Hepatocyte (in vitro differentiated cells): ENCODE measurements around the gene KCTD11. TPM values are rescaled to one million over a fixed set of nuclear protein-coding genes. Genes with fewer than 3 reads are reported as not detected.

ENCODE experiments used
- DNase-seq: peaks from one replicate; pipeline ENCODE4 v3.0.0-alpha.2; 2016; ENCODE audit warnings: low spot score
- H2AFZ ChIP-seq: fragments of 200-600 bp; sonication (generic); 2 replicates; pipeline ENCODE4 v1.6.0; 2016; ENCODE audit warnings: antibody characterized with exemption, mild to moderate bottlenecking
- H3K27ac ChIP-seq: fragments of 200-600 bp; sonication (generic); 2 replicates; pipeline ENCODE4 v1.5.1; 2016; ENCODE audit warnings: mild to moderate bottlenecking
- H3K27me3 ChIP-seq: fragments of 200-600 bp; sonication (generic); 2 replicates; pipeline ENCODE4 v1.6.1; 2016
- H3K36me3 ChIP-seq: fragments of 200-600 bp; sonication (generic); replicated peaks from 2 replicates; pipeline ENCODE4 v1.5.1; 2016; ENCODE audit warnings: low read depth; ENCODE audit not compliant: insufficient read depth
- H3K4me1 ChIP-seq: fragments of 200-600 bp; sonication (generic); 2 replicates; pipeline ENCODE4 v1.5.1; 2016; ENCODE audit warnings: mild to moderate bottlenecking, moderate library complexity; ENCODE audit not compliant: insufficient read depth
- H3K4me2 ChIP-seq: fragments of 200-600 bp; sonication (generic); 2 replicates; pipeline ENCODE4 v1.6.0; 2016
- H3K4me3 ChIP-seq: fragments of 200-600 bp; sonication (generic); 2 replicates; pipeline ENCODE4 v1.5.1; 2016; ENCODE audit warnings: mild to moderate bottlenecking
- H3K79me2 ChIP-seq: fragments of 200-600 bp; sonication (generic); 2 replicates; pipeline ENCODE4 v1.6.0; 2017; ENCODE audit warnings: mild to moderate bottlenecking
- H3K9me2 ChIP-seq: fragments of 200-600 bp; sonication (generic); replicated peaks from 2 replicates; pipeline ENCODE4 v1.6.0; 2017; ENCODE audit warnings: mild to moderate bottlenecking; ENCODE audit not compliant: insufficient read depth
- H3K9me3 ChIP-seq: fragments of 200-600 bp; sonication (generic); 2 replicates; pipeline ENCODE4 v1.5.1; 2016; ENCODE audit warnings: low read depth, mild to moderate bottlenecking
- H4K20me1 ChIP-seq: fragments of 200-600 bp; sonication (generic); 2 replicates; pipeline ENCODE4 v1.6.0; 2016; ENCODE audit warnings: mild to moderate bottlenecking; ENCODE audit not compliant: insufficient read depth, poor library complexity, severe bottlenecking
- EZH2 ChIP-seq: fragments of 200-600 bp; sonication (generic); IDR thresholded peaks from 2 replicates; pipeline ENCODE4 v1.6.1; 2016; ENCODE audit warnings: antibody characterized with exemption, mild to moderate bottlenecking, borderline replicate concordance
- EZH2phosphoT487 ChIP-seq: fragments of 200-600 bp; sonication (generic); IDR thresholded peaks from one replicate; pipeline ENCODE4 v1.6.1; 2018; ENCODE audit warnings: antibody characterized with exemption, mild to moderate bottlenecking, low read depth, moderate library complexity; ENCODE audit not compliant: unreplicated experiment, severe bottlenecking
- WGBS: methylation state at CpG from one replicate; pipeline ENCODE4 v1.1.6; 2016; ENCODE audit warnings: low lambda C conversion rate; ENCODE audit errors: missing lambda C conversion rate; 5-methylcytosine and 5-hydroxymethylcytosine counted together
- polyA plus RNA-seq: library from polyadenylated mRNA; unstranded; fragments of >200 nt; fragmentation: Nextera tagmentation; extraction: Ambion mirVana; gene quantifications from 2 replicates; pipeline ENCODE4 v1.2.1, GENCODE V29; 2016
- total RNA-seq: library from RNA; depleted of rRNA; stranded (reverse); fragments of >200 nt; gene quantifications from 2 replicates; pipeline ENCODE4 v1.2.3, GENCODE V29; 2014
- TF ChIP-seq, protein P1 (sequence below): fragments of 200-600 bp; sonication (generic); IDR thresholded peaks from 2 replicates; pipeline ENCODE4 v1.5.1; 2016; ENCODE audit warnings: antibody characterized with exemption, mild to moderate bottlenecking; ENCODE audit not compliant: poor library complexity

Gene KCTD11
- total and polyA plus RNA-seq, 2 experiments from 2014 or later = 12.4 to 19.6 TPM

DNA sequence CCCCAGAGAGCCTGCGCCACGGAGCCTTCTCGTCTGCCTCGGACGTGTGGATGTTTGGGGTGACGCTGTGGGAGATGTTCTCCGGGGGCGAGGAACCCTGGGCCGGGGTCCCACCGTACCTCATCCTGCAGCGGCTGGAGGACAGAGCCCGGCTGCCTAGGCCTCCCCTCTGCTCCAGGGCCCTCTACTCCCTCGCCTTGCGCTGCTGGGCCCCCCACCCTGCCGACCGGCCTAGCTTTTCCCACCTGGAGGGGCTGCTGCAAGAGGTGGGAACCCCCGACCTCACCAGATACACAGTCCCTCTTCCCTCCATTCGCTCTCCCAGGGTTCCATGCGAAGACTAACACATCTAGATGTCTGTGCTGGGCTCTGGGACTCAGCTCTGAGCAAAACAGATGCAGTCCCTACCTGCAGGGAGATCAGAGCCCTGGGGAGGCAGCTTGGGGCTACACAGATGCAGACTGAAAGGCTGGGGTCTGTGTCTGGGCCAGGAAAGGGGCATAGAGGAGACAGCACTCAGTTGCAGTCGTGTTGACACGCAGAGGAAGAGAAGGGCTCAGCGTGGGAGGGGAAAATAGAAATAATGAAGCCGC, 32.6 kb downstream of the KCTD11 start:
- no peaks in the 10 kb centered on the region for H3K36me3 ChIP-seq
- TF ChIP-seq EZH2 (no peak), EZH2phosphoT487 (no peak)
- TF ChIP-seq, protein P1, sequence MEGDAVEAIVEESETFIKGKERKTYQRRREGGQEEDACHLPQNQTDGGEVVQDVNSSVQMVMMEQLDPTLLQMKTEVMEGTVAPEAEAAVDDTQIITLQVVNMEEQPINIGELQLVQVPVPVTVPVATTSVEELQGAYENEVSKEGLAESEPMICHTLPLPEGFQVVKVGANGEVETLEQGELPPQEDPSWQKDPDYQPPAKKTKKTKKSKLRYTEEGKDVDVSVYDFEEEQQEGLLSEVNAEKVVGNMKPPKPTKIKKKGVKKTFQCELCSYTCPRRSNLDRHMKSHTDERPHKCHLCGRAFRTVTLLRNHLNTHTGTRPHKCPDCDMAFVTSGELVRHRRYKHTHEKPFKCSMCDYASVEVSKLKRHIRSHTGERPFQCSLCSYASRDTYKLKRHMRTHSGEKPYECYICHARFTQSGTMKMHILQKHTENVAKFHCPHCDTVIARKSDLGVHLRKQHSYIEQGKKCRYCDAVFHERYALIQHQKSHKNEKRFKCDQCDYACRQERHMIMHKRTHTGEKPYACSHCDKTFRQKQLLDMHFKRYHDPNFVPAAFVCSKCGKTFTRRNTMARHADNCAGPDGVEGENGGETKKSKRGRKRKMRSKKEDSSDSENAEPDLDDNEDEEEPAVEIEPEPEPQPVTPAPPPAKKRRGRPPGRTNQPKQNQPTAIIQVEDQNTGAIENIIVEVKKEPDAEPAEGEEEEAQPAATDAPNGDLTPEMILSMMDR = no peak
- H4K20me1 ChIP-seq = no peaks in the 10 kb centered on the region
- H3K27me3 ChIP-seq = no peaks in the 10 kb centered on the region
- WGBS = 79% methylated on average over 22 of the region's 23 CpGs
- no peak overlapping the region for H3K4me3 ChIP-seq
- peak overlapping the region; percentile 78 for H3K4me2 ChIP-seq
- no peak overlapping the region for H3K27ac ChIP-seq
- DNase-seq = no peak
- H2AFZ ChIP-seq = no peak overlapping the region
- peaks cover 9% of the 10 kb centered on the region for H3K79me2 ChIP-seq
- H3K9me3 ChIP-seq = no peaks in the 10 kb centered on the region
- no peaks in the 10 kb centered on the region for H3K9me2 ChIP-seq
- H3K4me1 ChIP-seq = peaks cover 11% of the 10 kb centered on the region

DNA sequence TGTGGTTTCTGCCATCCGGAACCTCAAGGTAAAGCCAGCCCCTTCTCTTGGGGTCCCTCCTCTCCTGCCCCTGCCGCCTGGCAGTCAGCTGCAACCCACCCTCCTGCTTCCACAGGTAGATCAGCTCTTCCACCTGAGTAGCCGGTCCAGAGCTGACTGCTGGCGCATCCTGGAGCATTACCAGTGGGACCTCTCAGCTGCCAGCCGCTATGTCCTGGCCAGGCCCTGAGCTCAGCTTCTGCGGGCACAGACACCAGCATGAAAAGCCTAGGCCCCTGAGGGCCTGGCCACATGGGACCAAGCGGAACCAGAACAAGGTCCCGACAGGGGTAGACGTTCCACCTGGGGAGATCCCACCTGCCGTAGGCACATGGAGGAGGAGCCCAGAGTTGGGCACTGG, 36.9 kb downstream of the KCTD11 start:
- DNase-seq = no peak
- Histone ChIP-seq H3K79me2 (peaks cover 8% of the 10 kb centered on the region), H3K4me1 (peaks cover 9% of the 10 kb centered on the region), H3K27ac (no peak overlapping the region), H3K9me2 (no peaks in the 10 kb centered on the region), H3K4me2 (no peak overlapping the region), H3K4me3 (no peak overlapping the region), H4K20me1 (no peaks in the 10 kb centered on the region), H3K27me3 (no peaks in the 10 kb centered on the region), H3K9me3 (no peaks in the 10 kb centered on the region), H3K36me3 (no peaks in the 10 kb centered on the region), H2AFZ (no peak overlapping the region)
- TF ChIP-seq, protein P1 = no peak
- TF ChIP-seq EZH2phosphoT487 (no peak), EZH2 (no peak)
- 98% methylated on average over 10 of the region's 10 CpGs for WGBS

GRCh38 chr17:7389924-7390910, 38.3 kb downstream of the KCTD11 start:
- Histone ChIP-seq H3K4me2 (no peak overlapping the region), H3K27me3 (no peaks in the 10 kb centered on the region), H3K36me3 (no peaks in the 10 kb centered on the region), H3K9me2 (no peaks in the 10 kb centered on the region), H4K20me1 (no peaks in the 10 kb centered on the region), H3K4me1 (peaks cover 9% of the 10 kb centered on the region), H3K9me3 (no peaks in the 10 kb centered on the region), H3K27ac (no peak overlapping the region), H2AFZ (no peak overlapping the region), H3K4me3 (no peak overlapping the region), H3K79me2 (peaks cover 10% of the 10 kb centered on the region)
- TF ChIP-seq, protein P1 = no peak
- TF ChIP-seq EZH2 (no peak), EZH2phosphoT487 (no peak)
- no peak for DNase-seq
- WGBS = 87% methylated on average over 19 of the region's 19 CpGs
